ENCODE data around the gene MLX.

The MLX gene

GRCh38 chr17:42566883-42567573 lies at the start of gene MLX:
Gene MLX, plus strand, starts transcription at chr17:42567100. Its CDS starts 25 bp downstream, at chr17:42567125.
- peak within 1 kb of the TSS; percentile 94 for H3K4me3 ChIP-seq (ENCODE audit: low read depth, low read length)
- no peak for TF ChIP-seq CTCF (IDR thresholded peaks at IDR 0.05; ENCODE audit: low read depth, low read length, missing control alignments)
- in situ Hi-C loops (cut with HindIII; ENCODE audit: low pct_ligation_motif_present, low sequenced_read_pairs) = no loop called here
- H3K36me3 ChIP-seq (replicated peaks) = peaks cover 49% of the 10 kb centered on the region
- peak; percentile 76 for DNase-seq
- H3K27ac ChIP-seq = peak within 1 kb of the TSS; percentile 60
- H3K27me3 ChIP-seq (replicated peaks) = no peaks in the 10 kb centered on the region

- H3K36me3 ChIP-seq (replicated peaks) = no peaks in the 10 kb centered on the region
Measured at GRCh38 chr17:42517516-42517915, 49.4 kb upstream of the MLX start.

GRCh38 chr17:42518046-42518754 lies 48.7 kb upstream of the MLX start:
- in situ Hi-C loops (cut with HindIII; ENCODE audit: low pct_ligation_motif_present, low sequenced_read_pairs) = loop anchor here (25.0 kb wide), 1 partner anchor 206 kb away; no protein-coding TSS in a partner anchor
- H3K27me3 ChIP-seq (replicated peaks) = no peaks in the 10 kb centered on the region
- peak overlapping the region; percentile 99 for H3K27ac ChIP-seq
- no peaks in the 10 kb centered on the region for H3K36me3 ChIP-seq (replicated peaks)
- no peak for TF ChIP-seq CTCF (IDR thresholded peaks at IDR 0.05; ENCODE audit: low read depth, low read length, missing control alignments)
- peak; percentile 91 for DNase-seq
- H3K4me3 ChIP-seq (ENCODE audit: low read depth, low read length) = no peak overlapping the region

More at GRCh38 chr17:42517516-42517915, 49.4 kb upstream of the MLX start:
- Histone ChIP-seq H3K27me3 (replicated peaks) (no peaks in the 10 kb centered on the region), H3K4me3 (ENCODE audit: low read depth, low read length) (no peak overlapping the region), H3K27ac (peak overlapping the region; percentile 99)
- in situ Hi-C loops (cut with HindIII; ENCODE audit: low pct_ligation_motif_present, low sequenced_read_pairs) = loop anchor here (25.0 kb wide), 1 partner anchor 205 kb away; no protein-coding TSS in a partner anchor
- peak; percentile 86 for DNase-seq
- TF ChIP-seq CTCF (IDR thresholded peaks at IDR 0.05; ENCODE audit: low read depth, low read length, missing control alignments) = peak; percentile 99

- Histone ChIP-seq H3K27me3 (replicated peaks) (no peaks in the 10 kb centered on the region), H3K36me3 (replicated peaks) (no peaks in the 10 kb centered on the region), H3K4me3 (ENCODE audit: low read depth, low read length) (no peak overlapping the region), H3K27ac (peak overlapping the region; percentile 99)
- DNase-seq = peak; percentile 24
- in situ Hi-C loops (cut with HindIII; ENCODE audit: low pct_ligation_motif_present, low sequenced_read_pairs) = loop anchor here (25.0 kb wide), 1 partner anchor 207 kb away; no protein-coding TSS in a partner anchor
- TF ChIP-seq CTCF (IDR thresholded peaks at IDR 0.05; ENCODE audit: low read depth, low read length, missing control alignments) = no peak
Measured at GRCh38 chr17:42518755-42519545, 48.0 kb upstream of the MLX start.

- H3K36me3 ChIP-seq (replicated peaks) = no peaks in the 10 kb centered on the region
- in situ Hi-C loops (cut with HindIII; ENCODE audit: low pct_ligation_motif_present, low sequenced_read_pairs) = loop anchor here (25.0 kb wide), 1 partner anchor 208 kb away; no protein-coding TSS in a partner anchor
- DNase-seq = peak; percentile 96
Measured at GRCh38 chr17:42519546-42520491, 47.1 kb upstream of the MLX start.

More at GRCh38 chr17:42519546-42520491, 47.1 kb upstream of the MLX start:
- H3K4me3 ChIP-seq (ENCODE audit: low read depth, low read length) = no peak overlapping the region
- H3K27me3 ChIP-seq (replicated peaks) = no peaks in the 10 kb centered on the region
- TF ChIP-seq CTCF (IDR thresholded peaks at IDR 0.05; ENCODE audit: low read depth, low read length, missing control alignments) = peak; percentile 28
- peak overlapping the region; percentile 99 for H3K27ac ChIP-seq

Measured in brain microvascular endothelial cell (primary cell).